Pancreas (tissue), 10 donors: ENCODE measurements around the gene NOVA2. TPM values are rescaled to one million over a fixed set of nuclear protein-coding genes. Genes with fewer than 3 reads are reported as not detected.
A peak's percentile ranks its signal among the peaks of the same experiment; 100 is the strongest.

Experiments
- ATAC-seq, 4 donors: fragments of 200-7000 bp; cut with Tn5 transposase; one replicate each; pipeline versions ENCODE4 v1.8.0 to v1.9.1; 2020; ENCODE audit warnings: mild to moderate bottlenecking in 4 of 4, moderate library complexity in 4 of 4
- DNase-seq, 6 donors: peaks; one replicate each; pipeline ENCODE4 v3.0.0-alpha.2; 2020
- FAIRE-seq: peaks from 2 replicates; lab custom pipeline; 2012; peaks lifted over from hg19 to GRCh38; lab: Jason Lieb, UNC
- H3K27ac ChIP-seq, 4 donors: fragments of 200-600 bp; sonication (generic); 1 replicate in 3 of 4; 2 replicates in 1 of 4; pipeline versions ENCODE4 v1.5.0 to v1.8.0; 2020
- H3K27me3 ChIP-seq, 4 donors: fragments of 200-600 bp; one replicate each; pipeline ENCODE4 v1.8.0; 2021
- H3K36me3 ChIP-seq, 3 donors: fragments of 200-600 bp; sonication (generic) in 1 of 3; one replicate each; pipeline versions ENCODE4 v1.5.0 to v1.8.0; 2020 to 2021
- H3K4me1 ChIP-seq, 3 donors: fragments of 200-600 bp; one replicate each; pipeline ENCODE4 v1.8.0; 2021
- H3K4me3 ChIP-seq, 4 donors: fragments of 200-600 bp; sonication (generic) in 2 of 4; one replicate each; pipeline versions ENCODE4 v1.5.0 to v1.8.0; 2020 to 2021
- H3K9me3 ChIP-seq, 4 donors: fragments of 200-600 bp; one replicate each; pipeline ENCODE4 v1.8.0; 2021
- WGBS, 2 donors: extraction: QIAGEN DNeasy Blood & Tissue Kit; methylation state at CpG; one replicate each; pipeline ENCODE4 v1.1.7; 2013; 5-methylcytosine and 5-hydroxymethylcytosine counted together
- intact Hi-C, 3 donors: fragments of 100-400 bp; cut with DNase I; formaldehyde crosslinking; loops; one replicate each; pipeline versions ENCODE4 v1.11.1 to v1.14.2; 2022
- polyA plus RNA-seq, 2 donors: library from polyadenylated mRNA; stranded (reverse); fragments of 200-250 nt; gene quantifications; one replicate each; pipeline ENCODE4 v1.2.3, GENCODE V29; 2013
- total RNA-seq, 6 donors: library from RNA; stranded (reverse); fragmentation: NEBNext Ultra II Directional in 4 of 6; extraction: Animal tissue kit (Norgen Biotek cat#: 25700) in 4 of 6; gene quantifications; one replicate each; pipeline versions ENCODE4 v1.2.1 to v1.2.4, GENCODE V29; 2021 to 2023
- TF ChIP-seq, protein P1 (sequence below), 4 donors: fragments of 200-600 bp; sonication (generic) in 3 of 4; IDR thresholded peaks; one replicate each; pipeline versions ENCODE4 v1.5.0 to v1.8.0; 2021; ENCODE audit warnings: antibody characterized with exemption in 4 of 4
- donor health status: healthy with polysubstance abuse.
- donor health status: DM: no; HTN: no; CAD: no; lungs with moderate emphysema.
- donor health status: DM: no; HTN: no; CAD: no.
- donor health status: control.
- donor health status: control.
- donor health status: Bipolar disorder and iron deficiency.
- donor health status: DM: yes; HTN: yes; CAD: no.
- donor health status: DM: no; HTN: no; CAD: no.
- donor health status: DM: no; HTN: no; CAD: no.
- donor health status: DM: yes; HTN: yes; CAD: no.

NOVA2 gene
- total and polyA plus RNA-seq, 8 donors, result 0.43 to 2.6 (median 1.2) TPM

DNA sequence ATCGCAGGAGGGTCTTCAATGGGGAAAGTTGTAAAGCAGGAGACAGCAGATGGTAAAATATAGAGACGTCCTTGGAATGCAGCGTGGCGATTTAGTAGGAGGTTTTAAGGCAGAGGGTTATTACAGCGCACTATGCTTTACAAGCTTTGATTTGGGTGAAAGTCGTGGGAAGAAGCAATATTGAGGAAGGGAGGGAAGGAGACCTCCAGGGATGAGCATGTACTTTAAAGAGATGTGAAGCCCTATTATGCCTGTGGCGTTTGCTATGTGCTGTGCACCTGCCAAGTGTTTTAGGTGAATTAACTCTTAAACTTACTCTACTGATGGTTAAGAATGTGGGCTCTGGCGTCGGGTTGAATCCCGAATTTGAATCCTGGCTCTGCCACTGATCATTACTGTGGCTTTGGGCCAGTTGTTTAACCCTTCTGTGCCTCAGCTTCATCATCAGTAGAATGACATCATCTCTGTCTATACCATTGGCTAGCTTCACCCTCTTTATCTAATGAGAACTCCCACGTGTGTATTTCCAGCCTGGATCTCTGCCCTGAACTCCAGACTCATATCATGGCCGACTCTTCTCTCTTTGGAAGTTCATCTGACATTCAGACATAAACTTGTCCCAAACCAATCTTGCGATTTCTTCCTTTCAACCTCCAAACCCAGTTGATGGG lies 22.2 kb upstream of the NOVA2 start:
- TF ChIP-seq, protein P1, sequence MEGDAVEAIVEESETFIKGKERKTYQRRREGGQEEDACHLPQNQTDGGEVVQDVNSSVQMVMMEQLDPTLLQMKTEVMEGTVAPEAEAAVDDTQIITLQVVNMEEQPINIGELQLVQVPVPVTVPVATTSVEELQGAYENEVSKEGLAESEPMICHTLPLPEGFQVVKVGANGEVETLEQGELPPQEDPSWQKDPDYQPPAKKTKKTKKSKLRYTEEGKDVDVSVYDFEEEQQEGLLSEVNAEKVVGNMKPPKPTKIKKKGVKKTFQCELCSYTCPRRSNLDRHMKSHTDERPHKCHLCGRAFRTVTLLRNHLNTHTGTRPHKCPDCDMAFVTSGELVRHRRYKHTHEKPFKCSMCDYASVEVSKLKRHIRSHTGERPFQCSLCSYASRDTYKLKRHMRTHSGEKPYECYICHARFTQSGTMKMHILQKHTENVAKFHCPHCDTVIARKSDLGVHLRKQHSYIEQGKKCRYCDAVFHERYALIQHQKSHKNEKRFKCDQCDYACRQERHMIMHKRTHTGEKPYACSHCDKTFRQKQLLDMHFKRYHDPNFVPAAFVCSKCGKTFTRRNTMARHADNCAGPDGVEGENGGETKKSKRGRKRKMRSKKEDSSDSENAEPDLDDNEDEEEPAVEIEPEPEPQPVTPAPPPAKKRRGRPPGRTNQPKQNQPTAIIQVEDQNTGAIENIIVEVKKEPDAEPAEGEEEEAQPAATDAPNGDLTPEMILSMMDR (IDR thresholded peaks at IDR 0.05), result no peak
- ATAC-seq, result no peak

DNA sequence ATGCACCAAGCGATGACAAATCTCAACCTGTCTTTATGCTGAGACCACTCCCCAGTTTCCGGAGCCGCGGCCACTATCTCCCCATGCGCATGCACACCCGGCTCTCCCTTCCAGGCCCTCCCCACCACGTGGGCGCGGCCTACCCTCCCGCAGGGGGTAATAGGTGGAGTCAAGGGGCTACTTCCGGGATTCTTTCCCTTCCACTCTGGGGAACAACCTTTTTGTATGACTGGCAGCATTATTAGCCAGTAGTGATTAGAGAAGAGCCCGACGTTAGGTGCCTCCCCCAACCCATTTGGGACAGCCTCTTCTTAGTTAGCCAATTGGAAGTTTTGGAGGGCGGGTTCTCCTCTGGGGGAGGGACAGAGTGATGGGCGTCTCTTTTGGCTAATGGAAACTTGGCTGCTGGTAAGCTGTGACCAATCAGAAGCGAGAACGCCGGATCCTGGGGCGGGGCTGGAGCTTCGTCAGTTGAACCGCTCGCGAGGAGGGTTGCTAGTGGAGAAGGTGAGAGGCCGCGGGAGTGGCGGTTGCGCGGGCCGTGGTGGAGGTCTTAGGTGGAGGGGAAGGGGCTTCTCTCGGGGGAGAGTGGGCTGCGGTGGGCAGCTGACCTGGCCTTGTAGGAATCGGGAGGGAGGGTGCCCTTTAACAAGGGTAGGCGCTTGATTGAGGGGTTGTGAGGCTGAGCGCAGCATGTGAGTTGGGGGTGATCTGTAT lies 21.5 kb upstream of the NOVA2 start, which contains the start of gene CCDC61:
Gene CCDC61 (plus strand): TSS at position 470 of the 717 bp plus-strand sequence. CDS start 7,552 bp downstream, outside the sequence.
- Histone ChIP-seq H3K36me3 (no peaks in the 10 kb centered on the region), H3K9me3 (no peaks in the 10 kb centered on the region), H3K27me3 (no peaks in the 10 kb centered on the region), H3K27ac (peak within 1 kb of the TSS; percentile 26 to 68 (median 43)), H3K4me3 (peak within 1 kb of the TSS; percentile 35 to 80 (median 60)), H3K4me1 (peaks cover 0 to 6% (median 5%) of the 10 kb centered on the region in 3 donors)
- ATAC-seq, result peak; percentile 97 to 100 (median 98)
- TF ChIP-seq, protein P1 (IDR thresholded peaks at IDR 0.05), result no peak
- intact Hi-C loops, result no loop called here
- peak; percentile 90 to 98 (median 96) for DNase-seq
- peak; percentile 98 for FAIRE-seq
- 0% methylated on average over 34 of the region's 34 CpGs for WGBS, 2 donors

More for the DNA sequence above, 22.2 kb upstream of the NOVA2 start:
- H3K4me3 ChIP-seq, result peak overlapping the region; percentile 35 to 80 (median 60)
- DNase-seq (no peak), FAIRE-seq (no peak)
- no peaks in the 10 kb centered on the region for H3K36me3 ChIP-seq
- peaks cover 0 to 6% (median 5%) of the 10 kb centered on the region in 3 donors for H3K4me1 ChIP-seq
- H3K27ac ChIP-seq, result peak overlapping the region; percentile 26 to 68 (median 43)
- intact Hi-C loops, result no loop called here
- H3K9me3 ChIP-seq, result no peaks in the 10 kb centered on the region
- WGBS, 2 donors, result 8% methylated on average over 13 of the region's 13 CpGs
- no peaks in the 10 kb centered on the region for H3K27me3 ChIP-seq

DNA sequence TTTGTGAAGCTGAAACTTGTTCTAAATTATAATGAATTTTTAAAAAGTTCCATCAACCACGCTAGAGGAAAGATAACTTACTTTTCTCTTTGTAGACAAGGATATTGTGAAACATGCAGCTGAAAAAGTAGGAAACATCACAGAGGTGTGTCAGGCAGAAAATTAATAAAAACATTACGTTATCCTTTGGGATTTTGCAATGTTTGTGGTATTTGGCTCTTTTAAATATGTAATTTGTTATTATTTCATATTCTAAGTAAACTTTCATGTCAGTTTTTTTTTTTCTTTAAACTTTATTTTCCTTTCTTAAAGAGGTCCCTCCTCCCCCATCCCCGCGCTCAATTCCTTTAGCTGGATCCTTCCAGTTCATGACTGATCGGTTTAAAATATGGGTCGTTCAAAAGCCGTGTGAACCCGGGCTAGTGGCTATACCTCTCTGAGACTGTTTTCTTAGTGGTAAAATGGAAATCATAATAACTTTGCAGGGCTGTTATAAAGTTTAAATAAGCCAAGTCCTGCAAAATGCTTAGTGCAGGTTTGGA lies 20.9 kb upstream of the NOVA2 start:
- DNase-seq (no peak), ATAC-seq (peak; percentile 5 to 19 (median 10)), FAIRE-seq (peak; percentile 17)
- Histone ChIP-seq H3K27ac (no peak overlapping the region), H3K9me3 (no peaks in the 10 kb centered on the region), H3K4me1 (peaks cover 0 to 6% (median 5%) of the 10 kb centered on the region in 3 donors), H3K36me3 (no peaks in the 10 kb centered on the region), H3K27me3 (no peaks in the 10 kb centered on the region), H3K4me3 (peak overlapping the region; percentile 11 to 58 (median 40))
- 3% methylated on average over 8 of the region's 8 CpGs for WGBS, 2 donors
- intact Hi-C loops, result no loop called here
- TF ChIP-seq, protein P1 (IDR thresholded peaks at IDR 0.05), result no peak

DNA sequence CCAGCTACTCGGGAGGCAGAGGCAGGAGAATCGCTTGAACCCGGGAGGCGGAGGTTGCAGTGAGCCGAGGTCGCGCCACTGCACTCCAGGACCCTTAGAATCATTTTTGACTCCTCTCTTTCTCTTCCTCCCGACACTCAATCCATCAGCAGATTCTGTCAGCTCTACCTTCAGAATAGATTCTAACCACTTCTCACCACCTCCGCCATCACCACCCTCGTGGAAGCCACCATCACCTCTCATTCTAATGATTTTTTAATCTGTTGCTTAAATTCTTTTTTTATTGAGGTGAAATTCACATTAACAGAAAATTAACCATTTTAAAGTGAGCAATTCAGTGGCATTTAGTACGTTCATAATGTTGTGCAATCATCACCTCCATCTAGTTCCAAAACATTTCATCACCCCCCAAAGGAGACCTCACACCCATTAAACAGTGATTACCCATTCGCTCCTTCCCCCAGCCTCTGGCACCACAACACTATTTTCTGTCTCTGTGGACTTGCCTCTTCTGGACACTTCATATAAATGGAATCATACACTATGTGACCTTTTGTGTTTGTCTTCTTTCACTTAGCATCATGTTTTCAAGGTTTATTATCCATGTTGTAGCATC lies 16.6 kb upstream of the NOVA2 start:
- WGBS, 2 donors, result 70 to 76% methylated on average over 12 of the region's 12 CpGs
- TF ChIP-seq, protein P1 (IDR thresholded peaks at IDR 0.05), result no peak
- intact Hi-C loops, result no loop called here
- Histone ChIP-seq H3K36me3 (no peaks in the 10 kb centered on the region), H3K9me3 (no peaks in the 10 kb centered on the region), H3K4me3 (no peak overlapping the region), H3K4me1 (no peaks in the 10 kb centered on the region), H3K27ac (no peak overlapping the region), H3K27me3 (no peaks in the 10 kb centered on the region)
- FAIRE-seq (no peak), ATAC-seq (no peak), DNase-seq (no peak)
